ENCODE data around the gene DCLRE1B. TPM values are rescaled to one million over a fixed set of nuclear protein-coding genes. Genes with fewer than 3 reads are reported as not detected.

DCLRE1B gene
- total RNA-seq, 1 donor from 2014 or later = 21.5 TPM

- TF ChIP-seq CTCF (conservative IDR thresholded peaks at IDR 0.05) = no peak
- peaks cover 8% of the 10 kb centered on the region for H3K36me3 Mint-ChIP-seq (ENCODE audit: low read depth)
- no peaks in the 10 kb centered on the region for H3K9me3 Mint-ChIP-seq
- H3K4me3 Mint-ChIP-seq = no peak overlapping the region
- no peaks in the 10 kb centered on the region for H3K27me3 Mint-ChIP-seq (ENCODE audit: low read depth)
- no peak for DNase-seq (ENCODE audit: low read depth, low spot score)
- H3K4me1 Mint-ChIP-seq = peaks cover 6% of the 10 kb centered on the region
- no peak overlapping the region for H3K27ac Mint-ChIP-seq (ENCODE audit: unreplicated experiment)
Observed at GRCh38 chr1:113898241-113898814, 6.8 kb upstream of the DCLRE1B start.

GRCh38 chr1:113899111-113899510 is 6.0 kb upstream of the DCLRE1B start:
- no peak overlapping the region for H3K27ac Mint-ChIP-seq (ENCODE audit: unreplicated experiment)
- H3K27me3 Mint-ChIP-seq (ENCODE audit: low read depth) = no peaks in the 10 kb centered on the region
- H3K36me3 Mint-ChIP-seq (ENCODE audit: low read depth) = peaks cover 8% of the 10 kb centered on the region
- no peaks in the 10 kb centered on the region for H3K9me3 Mint-ChIP-seq
- peaks cover 12% of the 10 kb centered on the region for H3K4me1 Mint-ChIP-seq
- TF ChIP-seq CTCF (conservative IDR thresholded peaks at IDR 0.05) = no peak
- H3K4me3 Mint-ChIP-seq = no peak overlapping the region
- DNase-seq (ENCODE audit: low read depth, low spot score) = no peak

- H3K36me3 Mint-ChIP-seq (ENCODE audit: low read depth) = peaks cover 8% of the 10 kb centered on the region
- no peak for DNase-seq (ENCODE audit: low read depth, low spot score)
- no peaks in the 10 kb centered on the region for H3K27me3 Mint-ChIP-seq (ENCODE audit: low read depth)
- no peak overlapping the region for H3K27ac Mint-ChIP-seq (ENCODE audit: unreplicated experiment)
- H3K9me3 Mint-ChIP-seq = no peaks in the 10 kb centered on the region
- TF ChIP-seq CTCF (conservative IDR thresholded peaks at IDR 0.05) = no peak
- H3K4me3 Mint-ChIP-seq = no peak overlapping the region
- peaks cover 25% of the 10 kb centered on the region for H3K4me1 Mint-ChIP-seq
Observed at GRCh38 chr1:113901191-113901590, 3.9 kb upstream of the DCLRE1B start.

- peaks cover 7% of the 10 kb centered on the region for H3K36me3 Mint-ChIP-seq (ENCODE audit: low read depth)
- DNase-seq (ENCODE audit: low read depth, low spot score) = no peak
- no peak overlapping the region for H3K27ac Mint-ChIP-seq (ENCODE audit: unreplicated experiment)
- H3K9me3 Mint-ChIP-seq = no peaks in the 10 kb centered on the region
- H3K4me1 Mint-ChIP-seq = peaks cover 29% of the 10 kb centered on the region
- TF ChIP-seq CTCF (conservative IDR thresholded peaks at IDR 0.05) = no peak
- H3K4me3 Mint-ChIP-seq = peak overlapping the region; percentile 98
- H3K27me3 Mint-ChIP-seq (ENCODE audit: low read depth) = no peaks in the 10 kb centered on the region
Observed at GRCh38 chr1:113903501-113904292, 1.4 kb upstream of the DCLRE1B start.

GRCh38 chr1:113904293-113904673 is 843 bp upstream of the DCLRE1B start:
- DNase-seq (ENCODE audit: low read depth, low spot score) = no peak
- Mint-ChIP-seq H3K9me3 (no peaks in the 10 kb centered on the region), H3K27me3 (ENCODE audit: low read depth) (no peaks in the 10 kb centered on the region), H3K4me1 (peaks cover 29% of the 10 kb centered on the region), H3K27ac (ENCODE audit: unreplicated experiment) (peak overlapping the region; percentile 94), H3K4me3 (peak overlapping the region; percentile 98), H3K36me3 (ENCODE audit: low read depth) (peaks cover 7% of the 10 kb centered on the region)
- TF ChIP-seq CTCF (conservative IDR thresholded peaks at IDR 0.05) = no peak

All from neural crest cell (in vitro differentiated cells).